ENCODE data around the gene ZNF616.

DNA sequence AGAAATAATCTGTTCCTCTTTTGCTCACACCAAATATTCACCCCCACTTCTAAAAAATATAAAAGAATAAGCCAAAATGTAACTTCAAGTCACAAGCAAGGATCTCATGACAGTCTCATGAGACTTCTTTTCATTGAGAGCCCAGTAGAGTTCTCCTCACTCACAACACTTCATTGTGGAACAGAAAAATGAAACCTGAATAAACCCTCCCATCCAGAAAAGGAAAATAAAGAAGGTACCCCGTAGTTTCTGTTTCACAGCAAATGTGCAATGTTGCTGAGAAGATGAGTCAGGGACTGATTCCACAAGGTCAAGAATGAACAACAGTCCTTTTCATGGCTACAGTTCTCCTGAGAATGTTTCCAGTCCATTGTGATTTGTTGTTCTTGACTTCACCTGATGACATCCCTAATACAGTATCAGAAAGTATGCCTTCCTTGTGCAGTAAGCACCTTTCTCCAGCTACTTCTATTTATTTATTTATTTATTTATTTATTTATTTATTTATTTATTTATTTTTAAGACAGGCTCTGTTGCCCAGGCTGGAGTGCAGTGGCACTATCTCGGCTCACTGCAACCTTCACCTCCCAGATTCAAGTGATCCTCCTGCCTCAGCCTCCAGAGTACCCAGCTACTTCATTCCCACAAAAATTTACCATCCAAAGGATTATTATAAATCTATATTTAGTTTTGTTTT is 37.7 kb downstream of the ZNF616 start:
- TF ChIP-seq, protein P1, sequence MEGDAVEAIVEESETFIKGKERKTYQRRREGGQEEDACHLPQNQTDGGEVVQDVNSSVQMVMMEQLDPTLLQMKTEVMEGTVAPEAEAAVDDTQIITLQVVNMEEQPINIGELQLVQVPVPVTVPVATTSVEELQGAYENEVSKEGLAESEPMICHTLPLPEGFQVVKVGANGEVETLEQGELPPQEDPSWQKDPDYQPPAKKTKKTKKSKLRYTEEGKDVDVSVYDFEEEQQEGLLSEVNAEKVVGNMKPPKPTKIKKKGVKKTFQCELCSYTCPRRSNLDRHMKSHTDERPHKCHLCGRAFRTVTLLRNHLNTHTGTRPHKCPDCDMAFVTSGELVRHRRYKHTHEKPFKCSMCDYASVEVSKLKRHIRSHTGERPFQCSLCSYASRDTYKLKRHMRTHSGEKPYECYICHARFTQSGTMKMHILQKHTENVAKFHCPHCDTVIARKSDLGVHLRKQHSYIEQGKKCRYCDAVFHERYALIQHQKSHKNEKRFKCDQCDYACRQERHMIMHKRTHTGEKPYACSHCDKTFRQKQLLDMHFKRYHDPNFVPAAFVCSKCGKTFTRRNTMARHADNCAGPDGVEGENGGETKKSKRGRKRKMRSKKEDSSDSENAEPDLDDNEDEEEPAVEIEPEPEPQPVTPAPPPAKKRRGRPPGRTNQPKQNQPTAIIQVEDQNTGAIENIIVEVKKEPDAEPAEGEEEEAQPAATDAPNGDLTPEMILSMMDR (IDR thresholded peaks at IDR 0.05; ENCODE audit: control extremely low read depth in 1 of 3, insufficient read depth in 1 of 3, low read depth in 1 of 3, low read length in 3 of 3): no peak
- no peak for TF ChIP-seq TAF1 (IDR thresholded peaks at IDR 0.05; ENCODE audit: low read depth, low read length)
- no peak for TF ChIP-seq EZH2 (IDR thresholded peaks at IDR 0.05; ENCODE audit: low read depth, low read length, severe bottlenecking)

Measured in H1 (cell line).